VCaP (cell line): ENCODE data around the gene ANKRD16.

ENCODE experiments used
- H3K27ac ChIP-seq: fragments of 450-650 bp; 2 replicates; pipeline ENCODE4 v1.5.1; 2017
- CTCF ChIP-seq: fragments of 450-650 bp; conservative IDR thresholded peaks from 2 replicates; pipeline ENCODE4 v1.5.1; 2017; ENCODE audit warnings: mild to moderate bottlenecking, moderate library complexity

ANKRD16 gene

DNA sequence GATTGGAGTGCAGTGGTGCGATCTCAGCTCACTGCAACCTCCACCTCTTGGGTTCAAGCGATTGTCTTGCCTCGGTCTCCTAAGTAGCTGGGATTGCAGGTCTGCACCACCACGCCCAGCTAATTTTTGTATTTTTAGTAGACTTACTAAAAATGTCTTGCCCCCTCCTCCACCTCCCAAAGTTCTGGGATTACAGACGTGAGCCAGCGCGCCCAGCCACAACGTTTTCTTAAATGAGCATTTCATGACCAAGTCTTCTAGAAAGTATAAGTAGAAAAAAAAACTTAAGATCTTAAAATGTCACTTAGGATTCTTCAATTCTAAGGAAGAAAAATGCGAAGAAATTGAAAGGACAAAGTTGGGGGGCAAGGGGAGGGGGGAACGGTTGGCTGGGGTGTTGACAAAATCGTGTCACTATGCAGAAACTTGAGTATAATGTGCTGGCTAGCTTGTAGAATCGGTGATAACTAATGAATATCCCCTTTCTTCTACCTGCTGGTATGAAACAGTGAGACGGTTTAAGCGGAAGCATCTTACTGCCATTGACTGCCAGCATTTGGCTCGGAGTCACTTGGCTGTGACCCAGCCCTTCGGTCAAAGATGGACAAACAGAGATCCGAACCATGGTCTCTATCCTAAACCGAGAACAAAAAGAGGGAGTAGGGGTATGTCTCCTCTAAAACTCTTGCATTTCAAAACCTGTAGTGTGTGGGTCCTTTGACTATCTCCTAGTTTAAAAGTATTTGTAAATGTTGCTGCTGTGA lies 13.0 kb upstream of the ANKRD16 start:
- H3K27ac ChIP-seq, result peak overlapping the region; percentile 13; the same call in 1 of the 2 replicates
- TF ChIP-seq CTCF, result no peak

DNA sequence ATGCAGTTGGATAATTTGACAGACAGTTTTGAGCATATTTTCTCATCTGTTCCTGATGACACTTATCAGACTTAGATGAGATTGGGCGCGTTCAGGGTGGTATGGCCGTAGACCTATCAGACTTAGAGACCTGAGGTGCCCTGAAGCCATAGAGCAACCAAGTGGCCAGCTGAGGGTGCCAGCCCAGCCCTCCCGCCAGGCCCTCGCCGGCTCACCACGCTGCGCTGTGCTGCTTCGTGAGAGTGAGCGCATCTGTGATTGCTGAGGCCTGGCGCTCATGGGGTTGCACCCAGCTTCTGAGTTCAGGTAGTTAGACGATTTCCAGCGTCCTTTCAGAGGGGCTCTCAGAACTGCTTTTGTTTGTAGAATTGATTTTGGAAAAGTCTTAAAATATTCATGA lies 10.6 kb upstream of the ANKRD16 start:
- H3K27ac ChIP-seq, result no peak overlapping the region
- TF ChIP-seq CTCF, result no peak

GRCh38 chr10:5898163-5898562 lies 8.5 kb upstream of the ANKRD16 start:
- TF ChIP-seq CTCF, result no peak
- H3K27ac ChIP-seq, result peak overlapping the region; percentile 48

GRCh38 chr10:5897504-5897903 lies 7.8 kb upstream of the ANKRD16 start:
- H3K27ac ChIP-seq, result peak overlapping the region; percentile 48
- TF ChIP-seq CTCF, result no peak

DNA sequence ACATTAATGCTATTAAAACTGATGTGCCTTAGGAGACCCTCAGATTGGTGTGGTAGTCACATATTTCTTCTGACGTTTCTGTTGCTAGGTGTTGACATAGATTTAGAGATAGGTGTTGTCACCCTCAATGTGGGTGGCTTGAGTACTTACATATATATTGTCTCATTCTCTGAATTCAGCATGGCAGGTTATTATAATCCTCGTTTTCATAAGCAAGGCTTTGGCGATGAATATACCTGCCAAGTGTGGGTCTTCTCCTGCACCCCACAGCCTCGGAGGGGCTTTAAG lies 7.3 kb upstream of the ANKRD16 start:
- H3K27ac ChIP-seq, result peak overlapping the region; percentile 48

GRCh38 chr10:5896208-5897052 lies 6.7 kb upstream of the ANKRD16 start:
- no peak for TF ChIP-seq CTCF
- H3K27ac ChIP-seq, result peak overlapping the region; percentile 48; the same call in 1 of the 2 replicates

More for the DNA sequence above, 7.3 kb upstream of the ANKRD16 start:
- TF ChIP-seq CTCF, result no peak

DNA sequence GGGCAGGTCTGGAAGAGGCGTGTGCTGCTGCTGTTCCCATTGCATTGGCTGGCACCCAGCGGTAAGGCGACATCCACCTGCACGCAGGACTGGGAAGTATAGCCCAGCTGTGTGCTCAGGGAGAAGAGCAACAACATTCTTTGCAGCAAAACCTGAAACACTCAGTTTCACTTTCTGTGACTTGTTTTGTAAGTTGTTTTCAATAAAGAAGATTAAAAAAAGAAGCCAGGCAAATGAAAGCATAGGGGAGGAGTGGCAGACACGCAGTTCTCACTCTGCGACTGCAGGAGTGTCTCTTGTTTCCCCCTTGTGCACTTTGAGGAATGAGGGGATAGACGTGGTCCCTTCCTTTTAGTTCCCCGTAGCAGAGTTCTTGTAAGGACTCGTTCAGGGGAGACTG lies 6.1 kb upstream of the ANKRD16 start:
- no peak for TF ChIP-seq CTCF
- H3K27ac ChIP-seq, result no peak overlapping the region
